IPS DF 4.7 (cell line): ENCODE results near the gene HBG1.

Source experiments
- DNase-seq: peaks from one replicate; pipeline ENCODE4 v3.0.0-alpha.2; 2013; ENCODE audit warnings: low spot score; ENCODE audit errors: extremely low read depth

The HBG1 gene

DNA sequence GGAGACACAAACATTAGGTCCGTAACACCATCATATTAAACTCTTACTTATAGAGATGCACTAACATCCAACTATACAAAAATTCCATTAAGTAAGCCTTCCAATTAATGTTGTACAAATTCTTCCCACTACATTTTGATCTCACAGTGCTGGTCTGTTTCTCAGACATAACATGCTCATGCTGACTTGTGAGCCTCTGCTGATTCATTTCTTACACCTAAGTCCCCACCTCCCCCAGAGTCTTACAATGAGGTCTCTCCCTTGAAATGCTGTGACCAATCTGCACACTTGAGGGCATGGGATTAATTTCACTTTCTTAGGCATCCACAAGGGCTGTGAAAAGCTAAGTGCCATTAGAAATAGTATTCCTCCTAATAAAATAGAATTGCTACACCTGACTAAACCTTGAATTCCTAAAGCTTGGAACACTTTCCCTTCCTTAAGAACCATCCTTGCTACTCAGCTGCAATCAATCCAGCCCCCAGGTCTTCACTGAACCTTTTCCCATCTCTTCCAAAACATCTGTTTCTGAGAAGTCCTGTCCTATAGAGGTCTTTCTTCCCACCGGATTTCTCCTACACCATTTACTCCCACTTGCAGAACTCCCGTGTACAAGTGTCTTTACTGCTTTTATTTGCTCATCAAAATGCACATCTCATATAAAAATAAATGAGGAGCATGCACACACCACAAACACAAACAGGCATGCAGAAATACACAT is 2.0 kb downstream of the HBG1 start:
- no peak for DNase-seq

DNA sequence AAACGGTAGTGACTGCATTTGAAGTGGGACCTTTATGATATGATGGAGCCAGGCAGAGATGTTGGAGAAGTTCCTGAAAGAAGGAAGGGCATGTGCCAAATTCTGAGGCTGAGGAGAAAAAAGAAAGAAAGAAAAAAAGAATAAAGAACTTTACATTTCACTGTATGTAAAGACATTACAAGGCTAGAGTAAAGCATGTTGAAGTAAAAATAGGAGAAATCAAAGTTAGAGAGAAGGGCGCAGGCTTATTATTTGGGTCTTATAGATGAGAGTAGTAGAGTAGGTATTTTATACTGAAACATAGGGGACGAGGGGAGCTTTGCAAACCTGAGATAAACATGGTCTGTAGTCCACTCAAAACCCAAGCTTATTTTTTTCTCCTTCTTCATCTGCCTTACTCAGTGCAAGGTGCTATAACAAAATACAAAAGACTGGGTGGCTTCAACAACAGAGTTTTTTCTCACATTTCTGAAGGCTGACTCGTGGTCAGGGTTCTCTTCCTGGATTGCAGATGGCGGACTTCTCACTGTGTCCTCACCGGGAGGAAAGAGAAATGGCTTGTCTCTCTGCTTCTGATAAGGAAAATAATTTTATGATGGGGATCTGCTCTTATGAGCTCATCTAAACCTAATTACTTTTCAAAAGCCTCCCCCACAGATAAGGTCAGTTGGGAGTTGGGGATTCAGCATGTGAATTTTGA is 2.7 kb downstream of the HBG1 start:
- no peak for DNase-seq

GRCh38 chr11:5245155-5245554 is 4.5 kb downstream of the HBG1 start:
- no peak for DNase-seq

DNA sequence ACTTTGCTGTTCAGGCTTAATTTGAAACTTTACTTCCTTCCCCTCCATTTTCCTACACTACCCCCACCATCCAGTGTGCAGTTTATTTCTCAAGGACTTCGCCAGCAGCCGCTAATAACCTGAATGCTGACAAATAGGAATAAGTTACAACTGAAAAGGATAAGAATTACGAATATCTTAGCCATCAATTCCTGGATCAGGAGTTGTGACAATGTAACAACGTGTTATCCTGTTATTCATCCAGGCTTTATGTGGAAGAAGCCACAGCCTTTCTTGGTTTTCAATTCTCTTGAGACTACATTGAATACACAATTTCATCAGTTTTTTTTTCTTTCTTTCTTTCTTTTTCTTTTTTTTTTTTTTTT is 5.9 kb downstream of the HBG1 start:
- DNase-seq: no peak

DNA sequence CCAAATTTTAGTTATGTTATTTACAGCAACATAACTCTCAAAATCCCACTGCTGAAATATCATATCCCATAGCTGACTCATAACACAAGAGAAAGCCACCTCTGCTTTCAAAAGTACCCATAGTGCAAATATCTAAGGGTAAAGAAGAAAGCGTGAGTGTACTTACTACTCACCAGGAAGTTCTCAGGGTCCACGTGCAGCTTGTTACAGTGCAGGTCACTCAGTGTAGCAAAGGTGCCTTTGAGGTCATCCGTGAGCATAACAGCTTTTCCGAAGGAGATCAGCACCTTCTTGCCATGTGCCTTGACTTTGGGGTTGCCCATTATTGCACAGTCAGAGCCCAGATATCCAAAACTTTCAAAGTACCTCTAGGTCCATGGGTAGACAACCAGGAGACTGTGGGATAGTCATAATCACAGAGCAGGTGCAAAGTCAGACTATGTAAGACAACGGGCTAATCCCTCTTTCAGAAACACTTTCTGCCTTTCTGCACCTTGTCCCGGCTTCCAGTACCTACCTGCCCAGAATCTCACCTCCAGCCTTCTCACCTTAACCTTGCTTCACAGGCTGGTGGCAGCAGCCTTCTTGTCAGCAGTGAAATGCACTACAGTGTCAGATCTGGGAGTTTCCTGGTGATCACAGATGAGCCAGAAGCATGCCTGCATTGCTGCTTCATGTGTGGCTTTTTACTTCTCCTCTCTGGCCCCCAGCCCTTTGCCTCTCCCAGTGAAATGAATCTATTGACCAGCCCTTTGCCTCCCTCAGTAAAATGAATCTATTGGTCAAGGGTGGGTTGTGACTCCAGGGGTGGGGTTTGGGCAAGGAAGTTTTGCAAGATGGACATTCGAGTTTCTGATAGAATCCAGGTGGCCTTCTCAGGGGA is 6.5 kb downstream of the HBG1 start:
- DNase-seq: no peak

DNA sequence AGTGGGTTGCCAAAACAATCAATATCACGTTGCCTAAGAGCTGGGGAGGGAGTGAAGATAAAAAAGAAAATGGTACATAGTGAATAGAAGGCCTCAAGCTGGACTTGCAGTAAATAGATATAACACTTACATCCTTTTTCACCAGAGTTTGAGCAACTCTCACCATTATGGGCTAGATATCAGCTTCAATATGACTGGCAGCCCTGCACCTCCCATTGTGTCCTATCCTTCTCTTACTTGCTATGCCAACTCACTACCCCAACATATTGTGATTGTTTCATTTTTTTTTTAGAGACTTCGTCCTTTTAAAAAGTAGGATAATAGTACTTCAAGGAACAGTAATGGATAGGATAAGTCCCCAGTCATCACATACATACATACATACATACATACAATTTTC is 7.4 kb downstream of the HBG1 start:
- no peak for DNase-seq

- DNase-seq: no peak
Observed at GRCh38 chr11:5241458-5241857, 8.2 kb downstream of the HBG1 start.

GRCh38 chr11:5240458-5240857 is 9.2 kb downstream of the HBG1 start:
- DNase-seq: no peak

GRCh38 chr11:5240056-5240455 is 9.6 kb downstream of the HBG1 start:
- DNase-seq: no peak

GRCh38 chr11:5239046-5239445 is 10.6 kb downstream of the HBG1 start:
- DNase-seq: no peak

GRCh38 chr11:5238486-5238885 is 11.2 kb downstream of the HBG1 start:
- no peak for DNase-seq

DNA sequence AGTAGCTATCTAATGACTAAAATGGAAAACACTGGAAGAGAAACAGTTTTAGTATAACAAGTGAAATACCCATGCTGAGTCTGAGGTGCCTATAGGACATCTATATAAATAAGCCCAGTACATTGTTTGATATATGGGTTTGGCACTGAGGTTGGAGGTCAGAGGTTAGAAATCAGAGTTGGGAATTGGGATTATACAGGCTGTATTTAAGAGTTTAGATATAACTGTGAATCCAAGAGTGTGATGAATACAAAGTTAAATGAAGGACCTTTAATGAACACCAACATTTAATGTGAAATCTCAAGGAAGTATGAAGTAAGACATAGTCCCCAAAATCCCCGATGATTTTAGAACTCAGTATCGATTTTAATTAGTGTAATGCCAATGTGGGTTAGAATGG is 12.2 kb downstream of the HBG1 start:
- DNase-seq: no peak

GRCh38 chr11:5235364-5236095 is 14.1 kb downstream of the HBG1 start:
- no peak for DNase-seq

DNA sequence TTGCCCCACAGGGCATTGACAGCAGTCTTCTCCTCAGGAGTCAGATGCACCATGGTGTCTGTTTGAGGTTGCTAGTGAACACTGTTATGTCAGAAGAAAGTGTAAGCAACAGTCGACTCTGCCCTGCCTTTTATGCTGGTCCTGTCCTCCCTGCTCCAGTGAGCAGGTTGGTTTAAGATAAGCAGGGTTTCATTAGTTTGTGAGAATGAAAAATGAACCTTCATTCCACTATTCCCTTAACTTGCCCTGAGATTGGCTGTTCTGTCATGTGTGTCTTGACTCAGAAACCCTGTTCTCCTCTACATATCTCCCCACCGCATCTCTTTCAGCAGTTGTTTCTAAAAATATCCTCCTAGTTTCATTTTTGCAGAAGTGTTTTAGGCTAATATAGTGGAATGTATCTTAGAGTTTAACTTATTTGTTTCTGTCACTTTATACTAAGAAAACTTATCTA is 15.2 kb downstream of the HBG1 start, which contains the start of gene HBD:
Gene HBD (minus strand): TSS at position 103 of the 454 bp plus-strand sequence. CDS start 50 bp downstream, at position 53.
- DNase-seq: no peak

DNA sequence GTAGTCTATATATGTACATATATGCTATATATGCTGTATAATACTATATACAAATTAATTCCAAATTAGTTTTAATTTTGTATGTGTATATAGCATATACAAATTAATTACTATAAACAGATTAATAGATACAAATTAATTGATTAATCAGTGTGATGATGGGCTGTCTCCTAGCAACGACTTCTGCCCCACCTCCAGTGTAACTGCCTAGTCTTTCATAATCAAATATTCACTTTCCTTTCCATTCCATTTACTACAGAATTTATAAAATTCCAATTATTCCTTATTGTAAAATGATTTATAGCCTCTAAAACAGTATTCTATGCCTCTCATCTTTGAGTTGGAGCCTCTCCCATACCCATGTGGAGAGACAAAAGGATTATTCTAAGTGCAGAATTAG is 16.4 kb downstream of the HBG1 start:
- no peak for DNase-seq

DNA sequence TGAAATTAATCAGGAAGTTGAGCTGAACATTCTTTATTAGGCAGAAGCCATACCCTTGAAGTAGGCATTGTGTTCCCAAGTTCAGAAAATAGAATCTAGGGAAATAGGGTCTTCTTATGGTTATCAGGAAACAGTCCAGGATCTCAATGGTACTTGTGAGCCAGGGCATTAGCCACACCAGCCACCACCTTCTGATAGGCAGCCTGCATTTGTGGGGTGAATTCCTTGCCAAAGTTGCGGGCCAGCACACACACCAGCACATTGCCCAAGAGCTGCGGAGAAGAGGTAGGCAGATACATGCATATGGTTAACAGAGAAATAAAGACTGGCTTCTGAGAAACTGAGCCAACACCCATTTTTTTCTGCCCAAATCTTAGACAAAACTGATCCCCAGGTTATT is 16.8 kb downstream of the HBG1 start:
- no peak for DNase-seq

- DNase-seq: no peak
Observed at GRCh38 chr11:5232176-5232575, 17.5 kb downstream of the HBG1 start.

DNA sequence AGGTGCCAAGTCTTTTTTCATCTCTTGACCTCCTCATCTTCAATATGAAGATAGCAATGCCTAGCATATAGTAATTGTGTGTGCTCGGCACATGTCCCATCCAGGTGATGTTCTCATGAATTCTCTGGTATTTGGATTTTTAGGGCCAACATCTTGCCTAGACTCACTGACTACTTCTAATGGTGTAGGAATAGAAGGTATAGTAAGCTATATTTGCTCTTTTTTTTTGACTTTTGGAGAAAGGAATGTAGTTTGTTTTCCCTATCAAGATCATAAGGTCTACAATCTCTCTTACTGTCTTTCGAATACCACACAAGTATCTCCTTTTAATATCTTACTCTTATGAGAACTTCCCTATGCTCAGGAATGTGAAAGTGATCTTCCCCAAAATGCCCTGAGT is 18.5 kb downstream of the HBG1 start:
- DNase-seq: no peak

GRCh38 chr11:5230266-5230665 is 19.4 kb downstream of the HBG1 start:
- no peak for DNase-seq

GRCh38 chr11:5229796-5230195 is 19.9 kb downstream of the HBG1 start:
- DNase-seq: no peak

- no peak for DNase-seq
Observed at GRCh38 chr11:5229356-5229755, 20.3 kb downstream of the HBG1 start.
